OCI-LY3 (cell line): Measurements from ENCODE around the gene GNAZ.

Source experiments
- H2AFZ ChIP-seq: fragments of 200-600, 300-600 bp; shearing (Covaris generic); 2 replicates; pipeline ENCODE4 v1.6.0; 2014; ENCODE audit warnings: antibody characterized with exemption, low read depth, low read length
- H3K27ac ChIP-seq: fragments of 200-600, 300-600 bp; sonication (generic); 2 replicates; pipeline ENCODE4 v1.5.1; 2014; ENCODE audit warnings: mild to moderate bottlenecking, low read length, moderate library complexity, mixed read lengths
- H3K27me3 ChIP-seq: fragments of 200-600, 300-600 bp; sonication (generic); 2 replicates; pipeline ENCODE4 v1.6.1; 2014; ENCODE audit warnings: low read depth, low read length, mixed read lengths
- H3K36me3 ChIP-seq: fragments of 200-600, 300-600 bp; sonication (generic); replicated peaks from 2 replicates; pipeline ENCODE3; 2014; ENCODE audit warnings: low read depth, low read length, mixed read lengths
- H3K4me1 ChIP-seq: fragments of 300-600, 200-600 bp; sonication (generic); 2 replicates; pipeline ENCODE4 v1.6.1; 2014; ENCODE audit warnings: low read length, mixed read lengths
- H3K4me2 ChIP-seq: fragments of 200-600, 300-600 bp; sonication (generic); 2 replicates; pipeline ENCODE4 v1.6.1; 2014; ENCODE audit warnings: low read length, mixed read lengths
- H3K4me3 ChIP-seq: fragments of 300-600, 200-600 bp; sonication (generic); 2 replicates; pipeline ENCODE4 v1.5.1; 2014; ENCODE audit warnings: antibody characterized with exemption, mild to moderate bottlenecking, low read length, moderate library complexity
- H3K79me2 ChIP-seq: fragments of 300-600, 200-600 bp; shearing (Covaris generic); 2 replicates; pipeline ENCODE4 v1.6.1; 2014; ENCODE audit warnings: mild to moderate bottlenecking, low read length, mixed read lengths
- H3K9ac ChIP-seq: fragments of 300-600, 200-600 bp; shearing (Covaris generic); 2 replicates; pipeline ENCODE4 v1.6.0; 2014; ENCODE audit warnings: mild to moderate bottlenecking, low read length, moderate library complexity
- H3K9me3 ChIP-seq: fragments of 200-600, 300-600 bp; shearing (Covaris generic); 2 replicates; pipeline ENCODE4 v1.6.1; 2014; ENCODE audit warnings: low read length, mixed read lengths; ENCODE audit not compliant: insufficient read depth
- H4K20me1 ChIP-seq: fragments of 200-600, 300-600 bp; sonication (generic); 2 replicates; pipeline ENCODE4 v1.6.1; 2016; ENCODE audit warnings: low read length, mixed read lengths; ENCODE audit not compliant: insufficient read depth
- EZH2phosphoT487 ChIP-seq: fragments of 200-600 bp; shearing (Covaris generic); IDR thresholded peaks from 2 replicates; pipeline ENCODE4 v1.6.1; 2018; ENCODE audit warnings: antibody characterized with exemption, mixed run types, low read depth
- TF ChIP-seq, protein P1 (sequence below): fragments of 200-600, 300-600 bp; sonication (generic); IDR thresholded peaks from 2 replicates; pipeline ENCODE4 v1.5.1; 2014; ENCODE audit warnings: antibody characterized with exemption, low read length, low read depth

Gene GNAZ

DNA sequence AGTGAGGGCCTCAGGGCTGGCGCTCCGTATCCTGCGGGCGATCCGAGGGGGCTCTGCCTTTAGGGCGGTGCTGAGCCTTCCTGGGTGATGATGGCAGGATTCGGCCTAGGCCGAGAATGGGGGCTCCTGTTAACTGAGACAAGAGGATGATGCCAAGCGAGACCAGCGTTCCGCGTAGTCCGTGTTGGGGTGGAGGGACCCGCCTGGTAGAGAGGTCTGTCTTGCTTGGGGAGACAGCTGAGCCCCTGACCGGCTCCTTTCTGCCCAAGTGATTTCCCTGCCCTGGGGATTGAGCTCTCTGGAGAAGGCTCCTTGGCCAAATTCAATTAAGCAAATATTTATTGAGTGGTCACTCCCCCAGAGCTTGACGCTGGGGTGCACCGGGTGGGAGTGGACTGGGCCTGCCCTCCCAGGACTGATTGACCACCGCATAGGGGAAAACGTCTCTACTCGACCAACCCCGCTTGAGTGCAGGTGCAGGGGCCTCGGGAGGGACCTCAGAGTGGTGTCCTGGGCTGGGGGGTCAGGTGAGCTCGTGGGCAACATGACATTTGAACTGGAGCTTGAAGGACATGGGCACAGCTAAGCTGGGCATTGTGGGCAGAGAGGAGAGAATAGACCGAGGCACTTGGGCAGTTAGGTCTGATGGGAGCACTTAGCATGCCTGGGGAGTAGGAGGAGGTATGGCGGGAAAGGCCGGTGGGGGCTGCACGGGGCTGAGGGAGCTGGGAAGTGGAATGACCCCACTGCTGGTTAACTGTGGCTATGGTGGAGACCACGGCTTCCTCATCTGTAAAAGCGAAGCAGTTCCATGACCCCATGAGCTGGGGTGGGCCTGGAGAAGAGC lies 1.1 kb downstream of the GNAZ start:
- Histone ChIP-seq H3K36me3 (peaks cover 35% of the 10 kb centered on the region), H2AFZ (no peak overlapping the region), H3K4me2 (peak overlapping the region; percentile 99), H3K9ac (peak overlapping the region; percentile 98), H3K27ac (peak overlapping the region; percentile 77), H3K4me1 (peaks cover 41% of the 10 kb centered on the region), H3K4me3 (peak overlapping the region; percentile 97), H4K20me1 (peaks cover 52% of the 10 kb centered on the region), H3K79me2 (peaks cover 82% of the 10 kb centered on the region), H3K9me3 (no peaks in the 10 kb centered on the region), H3K27me3 (no peaks in the 10 kb centered on the region)
- TF ChIP-seq, protein P1, sequence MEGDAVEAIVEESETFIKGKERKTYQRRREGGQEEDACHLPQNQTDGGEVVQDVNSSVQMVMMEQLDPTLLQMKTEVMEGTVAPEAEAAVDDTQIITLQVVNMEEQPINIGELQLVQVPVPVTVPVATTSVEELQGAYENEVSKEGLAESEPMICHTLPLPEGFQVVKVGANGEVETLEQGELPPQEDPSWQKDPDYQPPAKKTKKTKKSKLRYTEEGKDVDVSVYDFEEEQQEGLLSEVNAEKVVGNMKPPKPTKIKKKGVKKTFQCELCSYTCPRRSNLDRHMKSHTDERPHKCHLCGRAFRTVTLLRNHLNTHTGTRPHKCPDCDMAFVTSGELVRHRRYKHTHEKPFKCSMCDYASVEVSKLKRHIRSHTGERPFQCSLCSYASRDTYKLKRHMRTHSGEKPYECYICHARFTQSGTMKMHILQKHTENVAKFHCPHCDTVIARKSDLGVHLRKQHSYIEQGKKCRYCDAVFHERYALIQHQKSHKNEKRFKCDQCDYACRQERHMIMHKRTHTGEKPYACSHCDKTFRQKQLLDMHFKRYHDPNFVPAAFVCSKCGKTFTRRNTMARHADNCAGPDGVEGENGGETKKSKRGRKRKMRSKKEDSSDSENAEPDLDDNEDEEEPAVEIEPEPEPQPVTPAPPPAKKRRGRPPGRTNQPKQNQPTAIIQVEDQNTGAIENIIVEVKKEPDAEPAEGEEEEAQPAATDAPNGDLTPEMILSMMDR: no peak
- no peak for TF ChIP-seq EZH2phosphoT487

DNA sequence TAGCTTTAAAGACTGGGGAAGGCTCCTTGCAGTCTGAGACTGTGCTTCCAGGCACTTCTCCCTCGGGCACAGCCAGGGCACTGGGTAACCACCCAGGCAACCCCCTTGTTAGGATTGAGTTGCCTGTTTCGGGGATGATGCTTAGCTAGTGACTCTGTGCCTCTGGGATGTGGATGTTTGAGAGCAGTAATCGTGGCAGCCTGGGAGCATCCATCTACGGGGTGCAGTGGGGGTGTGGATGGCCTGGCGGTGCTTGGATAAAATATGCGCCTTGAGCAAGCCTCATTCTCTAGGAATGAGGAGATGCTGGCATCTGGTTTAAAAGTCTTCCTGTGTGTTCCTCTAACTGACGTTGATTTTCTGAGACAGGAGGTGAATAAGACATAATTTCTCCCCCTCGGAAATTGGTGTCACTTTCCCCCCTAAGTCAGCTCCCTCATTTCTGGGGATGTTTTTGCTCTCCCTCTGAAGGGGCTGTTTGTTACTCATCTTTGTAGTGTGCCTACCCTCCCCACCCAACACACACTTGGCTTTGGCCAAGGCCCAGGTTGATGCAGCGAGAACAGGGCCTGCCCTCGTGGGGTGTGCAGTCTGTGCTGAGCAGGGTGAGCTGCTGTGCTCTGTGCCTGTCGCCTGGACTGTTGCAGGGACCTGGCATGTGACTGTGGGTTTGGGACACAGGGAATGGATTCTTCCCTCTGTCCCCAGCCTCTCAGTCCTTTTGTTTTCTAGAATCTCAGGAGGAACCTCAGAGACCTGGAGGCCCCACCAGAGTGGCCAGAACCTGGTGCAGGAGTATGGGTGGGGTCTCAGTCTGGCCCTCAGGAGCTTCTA lies 2.0 kb downstream of the GNAZ start:
- TF ChIP-seq, protein P1: no peak
- no peak for TF ChIP-seq EZH2phosphoT487
- Histone ChIP-seq H3K27ac (peak overlapping the region; percentile 77; the same call in 1 of the 2 replicates), H4K20me1 (peaks cover 60% of the 10 kb centered on the region), H3K4me1 (peaks cover 33% of the 10 kb centered on the region), H3K79me2 (peaks cover 90% of the 10 kb centered on the region), H3K9ac (peak overlapping the region; percentile 98), H3K36me3 (peaks cover 44% of the 10 kb centered on the region), H3K4me3 (peak overlapping the region; percentile 97), H3K4me2 (peak overlapping the region; percentile 99), H3K27me3 (no peaks in the 10 kb centered on the region), H2AFZ (no peak overlapping the region), H3K9me3 (no peaks in the 10 kb centered on the region)

DNA sequence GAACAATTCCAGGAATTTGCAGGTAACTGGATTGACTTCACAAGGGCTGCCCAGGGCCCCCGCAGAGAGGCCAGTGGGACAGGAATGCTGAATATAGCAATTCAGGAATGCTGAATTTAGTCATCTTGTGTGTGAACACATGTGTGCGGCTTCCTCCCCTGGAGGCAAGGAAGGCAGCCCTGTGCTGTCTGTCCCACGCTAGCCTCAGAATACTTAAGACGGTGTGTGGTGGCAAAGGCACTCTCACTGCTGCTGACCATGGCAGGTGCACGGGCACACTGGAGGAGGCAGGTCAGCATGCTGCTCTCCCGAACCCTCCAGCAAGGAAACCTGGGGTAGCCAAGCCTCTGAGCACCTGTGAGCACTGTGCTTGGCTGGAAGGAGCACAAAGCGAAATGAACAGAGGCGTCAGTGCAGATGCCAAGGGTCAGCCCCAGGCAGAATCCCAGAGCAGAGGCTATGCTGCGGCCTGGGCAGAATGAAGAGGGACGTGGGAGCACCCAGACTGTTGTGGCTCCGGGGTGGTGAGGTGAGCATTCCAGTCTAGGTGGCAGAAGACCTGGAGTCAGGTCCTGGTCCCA lies 2.7 kb downstream of the GNAZ start:
- H3K9ac ChIP-seq: no peak overlapping the region
- no peak overlapping the region; the same call in 1 of the 2 replicates for H3K4me2 ChIP-seq
- peaks cover 96% of the 10 kb centered on the region for H3K79me2 ChIP-seq

More for the DNA sequence above, 2.7 kb downstream of the GNAZ start:
- H3K27me3 ChIP-seq: no peaks in the 10 kb centered on the region
- H2AFZ ChIP-seq: no peak overlapping the region
- H3K27ac ChIP-seq: no peak overlapping the region
- peaks cover 26% of the 10 kb centered on the region for H3K4me1 ChIP-seq
- no peak for TF ChIP-seq EZH2phosphoT487
- TF ChIP-seq, protein P1: no peak
- no peaks in the 10 kb centered on the region for H3K9me3 ChIP-seq
- H3K36me3 ChIP-seq: peaks cover 51% of the 10 kb centered on the region
- H3K4me3 ChIP-seq: no peak overlapping the region
- H4K20me1 ChIP-seq: peaks cover 67% of the 10 kb centered on the region
